Non-pigmented ciliary epithelial cell (primary cell): Measurements from ENCODE around the gene COQ10A.

Experiments used
- DNase-seq: peaks from one replicate; pipeline ENCODE4 v3.0.0-alpha.2; 2010; ENCODE audit warnings: low read depth

The COQ10A gene

DNA sequence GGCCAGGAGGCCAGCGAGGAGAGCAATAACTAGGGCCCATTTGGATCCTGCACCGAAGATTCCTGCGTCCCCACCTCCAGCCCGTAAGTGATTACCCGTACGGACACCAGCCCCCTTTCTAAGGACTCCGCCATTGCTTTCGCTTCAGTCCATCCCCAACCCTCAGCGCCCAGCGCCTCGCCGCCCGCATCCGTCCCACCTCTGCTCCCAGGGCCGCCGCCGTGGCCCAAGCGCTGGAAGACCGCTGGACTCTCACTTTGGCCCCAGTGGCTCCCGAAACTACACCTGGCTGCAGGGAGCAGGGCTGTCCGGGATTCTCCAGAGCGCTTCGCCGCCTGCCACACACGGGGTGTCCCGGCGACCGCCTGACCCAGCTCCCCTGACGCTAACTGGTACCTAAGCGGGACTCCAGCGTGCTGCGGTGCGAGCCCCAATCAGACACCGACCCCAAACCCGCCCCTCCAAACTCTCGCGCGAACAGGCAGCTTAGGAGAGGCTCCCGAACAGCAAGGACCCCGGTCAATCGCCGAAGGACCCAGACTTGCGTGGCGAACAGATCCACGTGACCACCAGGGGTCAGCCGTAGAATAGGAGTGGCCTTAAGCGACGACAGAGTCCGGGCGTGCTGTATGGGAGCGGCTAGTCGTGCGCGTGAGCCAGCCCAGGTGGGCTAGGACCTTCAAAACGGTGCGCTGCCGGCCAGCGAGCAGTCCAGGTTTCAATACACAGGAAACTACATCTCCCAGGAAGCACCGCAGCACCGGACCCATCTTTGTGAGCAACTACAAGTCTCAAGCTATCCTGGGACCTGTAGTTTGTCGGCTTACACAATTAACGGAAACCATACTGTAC lies 49.1 kb downstream of the COQ10A start, which contains the start of gene CNPY2:
Gene CNPY2, minus strand, starts transcription at position 367 of the 852 bp plus-strand sequence. CDS start 771 bp downstream, outside the sequence.
- peak; percentile 92 for DNase-seq

DNA sequence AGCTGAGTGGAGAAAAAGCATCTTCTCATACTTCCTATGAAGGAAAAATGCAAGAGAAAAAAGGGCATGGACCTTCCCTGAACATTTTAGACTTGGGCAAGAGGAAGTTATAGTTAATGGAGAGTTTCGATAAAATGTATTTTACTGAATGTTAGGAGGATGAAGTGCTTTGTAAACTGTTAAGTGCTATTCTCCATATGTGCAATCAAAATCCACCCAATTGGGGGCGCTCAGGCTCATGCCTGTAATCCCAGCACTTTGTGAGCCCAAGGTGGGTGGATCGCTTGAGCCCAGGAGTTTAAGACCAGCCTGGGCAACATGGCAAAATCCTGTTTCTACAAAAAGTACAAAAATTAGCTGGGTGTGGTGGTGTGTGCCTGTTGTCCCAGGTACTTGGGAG lies 50.9 kb downstream of the COQ10A start:
- no peak for DNase-seq
